CD4-positive, CD25-positive, alpha-beta regulatory T cell (primary cell): ENCODE results near the gene COPS7B. TPM values are rescaled to one million over a fixed set of nuclear protein-coding genes. Genes with fewer than 3 reads are reported as not detected.

Source experiments
- ATAC-seq, 2 donors: fragments of 150-1000 bp; cut with Tn5 transposase; one replicate each; pipeline ENCODE4 v1.10.0; 2021; ENCODE audit warnings: low read depth in 2 of 2, moderate number of reproducible peaks in 2 of 2, moderate library complexity in 1 of 2
- DNase-seq, 3 donors: peaks; one replicate each; pipeline versions ENCODE4 v3.0.0 to v3.0.0-alpha.2; 2012 to 2022; ENCODE audit warnings: mixed read lengths in 1 of 3
- H3K27ac ChIP-seq: one replicate; pipeline ENCODE4 v1.7.0; 2013; ENCODE audit warnings: mild to moderate bottlenecking, low read length; ENCODE audit not compliant: insufficient read depth, poor library complexity, severe bottlenecking
- H3K27me3 ChIP-seq: one replicate; pipeline ENCODE4 v1.7.0; 2013; ENCODE audit warnings: low read length; ENCODE audit not compliant: control insufficient read depth, insufficient read depth
- H3K36me3 ChIP-seq: one replicate; pipeline ENCODE4 v1.7.0; 2013; ENCODE audit warnings: mild to moderate bottlenecking, low read length, moderate library complexity; ENCODE audit not compliant: control insufficient read depth, insufficient read depth
- H3K4me1 ChIP-seq: 2 replicates; pipeline ENCODE4 v1.7.0; 2013; ENCODE audit warnings: mild to moderate bottlenecking, low read length; ENCODE audit not compliant: insufficient read depth, control insufficient read depth, poor library complexity, severe bottlenecking
- H3K4me3 ChIP-seq: one replicate; pipeline ENCODE4 v1.7.0; 2013; ENCODE audit warnings: low read depth, mild to moderate bottlenecking, low read length, moderate library complexity
- H3K9me3 ChIP-seq, 2 experiments: 1 replicate in 1 of 2; 2 replicates in 1 of 2; pipeline ENCODE4 v1.7.0; 2013; ENCODE audit warnings: low read length in 2 of 2, mild to moderate bottlenecking in 1 of 2, moderate library complexity in 1 of 2; ENCODE audit not compliant: control insufficient read depth in 2 of 2
- H3K27ac Mint-ChIP-seq, 3 donors: one replicate each; pipeline ENCODE4 v1.8.0; 2020 to 2022; ENCODE audit warnings: mild to moderate bottlenecking in 3 of 3, mixed read lengths in 3 of 3, moderate library complexity in 2 of 3
- H3K27me3 Mint-ChIP-seq: one replicate; pipeline ENCODE4 v1.8.0; 2022; ENCODE audit warnings: mild to moderate bottlenecking, mixed read lengths
- H3K36me3 Mint-ChIP-seq: one replicate; pipeline ENCODE4 v1.8.0; 2020; ENCODE audit warnings: mixed read lengths
- H3K4me1 Mint-ChIP-seq, 4 donors: one replicate each; pipeline ENCODE4 v1.8.0; 2020 to 2022; ENCODE audit warnings: mixed read lengths in 4 of 4, mild to moderate bottlenecking in 1 of 4
- H3K4me3 Mint-ChIP-seq, 4 donors: one replicate each; pipeline ENCODE4 v1.8.0; 2020 to 2022; ENCODE audit warnings: mild to moderate bottlenecking in 4 of 4, mixed read lengths in 4 of 4, moderate library complexity in 3 of 4
- H3K9me3 Mint-ChIP-seq, 7 donors: one replicate each; pipeline ENCODE4 v1.8.0; 2020 to 2022; ENCODE audit warnings: mixed read lengths in 7 of 7, mild to moderate bottlenecking in 3 of 7, moderate library complexity in 2 of 7
- polyA plus RNA-seq, 4 donors: library from polyadenylated mRNA; unstranded; fragments of 300-500 nt; fragmentation: Illumina TruSeq; gene quantifications; one replicate each; pipeline ENCODE4 v1.2.3, GENCODE V29; 2021
- total RNA-seq: library from RNA; stranded (reverse); gene quantifications from one replicate; pipeline ENCODE4 v1.2.3, GENCODE V29; 2022

The COPS7B gene
- total and polyA plus RNA-seq, 5 donors from 2014 or later: 23.6 to 48.8 (median 30.6) TPM

- peak within 1 kb of the TSS; percentile 96 to 99 (median 98) for H3K4me3 Mint-ChIP-seq
- H3K4me3 ChIP-seq: peak within 1 kb of the TSS; percentile 99
Observed at GRCh38 chr2:231780909-231781797, 5.1 kb upstream of the COPS7B start, which contains the start of gene PDE6D. TSS of gene PDE6D (minus strand) at chr2:231781282. CDS start at chr2:231781114, 168 bp downstream.

DNA sequence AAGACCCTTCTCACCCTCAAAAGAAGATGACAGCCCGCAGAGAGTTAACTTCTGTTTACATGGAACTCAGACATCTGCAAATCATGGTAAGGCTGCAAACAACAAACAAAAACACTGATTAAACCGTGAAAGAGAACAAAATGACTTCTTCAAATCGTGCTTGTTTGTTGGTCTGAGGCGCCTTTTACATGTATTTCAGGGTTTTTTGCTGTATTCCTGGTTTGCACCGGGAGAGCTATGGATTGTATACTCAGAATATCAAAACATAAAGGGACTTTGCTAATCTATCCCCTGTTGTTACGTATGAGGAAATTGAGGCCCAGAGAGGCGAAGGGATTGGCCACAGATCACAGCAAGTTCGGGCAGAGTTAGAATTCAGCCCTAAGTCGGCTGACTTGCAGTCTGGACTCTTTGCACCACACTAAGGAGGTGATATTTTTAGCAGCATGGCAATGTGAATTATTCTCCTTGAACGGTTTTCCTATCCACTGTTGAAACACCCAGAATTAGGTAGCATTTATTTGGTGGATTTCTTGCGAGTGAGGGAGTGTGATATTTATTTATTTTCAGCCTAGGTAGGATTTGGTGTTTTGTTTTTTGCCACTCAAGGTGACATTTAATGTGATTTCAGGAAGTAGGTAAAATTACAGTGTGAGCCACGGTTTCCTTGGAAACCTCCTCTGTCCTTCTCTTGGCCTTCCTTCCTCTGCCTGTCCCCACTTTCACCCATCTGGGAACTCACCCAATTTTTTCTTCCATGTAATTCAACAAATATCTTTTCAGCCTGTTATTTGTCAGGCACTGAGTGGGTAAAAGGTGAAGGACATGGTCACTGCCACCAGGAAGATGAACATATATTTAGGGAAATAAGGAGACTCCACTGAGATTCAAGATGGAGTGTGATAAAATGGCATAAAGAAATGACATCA, 4.2 kb upstream of the COPS7B start:
- peak overlapping the region; percentile 96 to 99 (median 98) for H3K4me3 Mint-ChIP-seq
- Histone ChIP-seq H3K27ac (peak overlapping the region; percentile 88), H3K4me1 (peaks cover 47% of the 10 kb centered on the region), H3K36me3 (no peaks in the 10 kb centered on the region), H3K4me3 (peak overlapping the region; percentile 99), H3K9me3 (no peaks in the 10 kb centered on the region), H3K27me3 (no peaks in the 10 kb centered on the region)
- H3K9me3 Mint-ChIP-seq: no peaks in the 10 kb centered on the region
- ATAC-seq (no peak), DNase-seq (peak in 2 of 3 donors; percentile 6 to 67)
- H3K4me1 Mint-ChIP-seq: peaks cover 14 to 80% (median 67%) of the 10 kb centered on the region in 4 donors
- H3K27me3 Mint-ChIP-seq: no peaks in the 10 kb centered on the region
- H3K27ac Mint-ChIP-seq: peak overlapping the region; percentile 93 to 96 (median 95)
- H3K36me3 Mint-ChIP-seq: peaks cover 4% of the 10 kb centered on the region

More at GRCh38 chr2:231780909-231781797, 5.1 kb upstream of the COPS7B start, which contains the start of gene PDE6D:
- Histone ChIP-seq H3K27ac (peak within 1 kb of the TSS; percentile 88), H3K36me3 (no peaks in the 10 kb centered on the region), H3K27me3 (no peaks in the 10 kb centered on the region), H3K4me1 (peaks cover 41% of the 10 kb centered on the region), H3K9me3 (no peaks in the 10 kb centered on the region)
- ATAC-seq: peak; percentile 92
- peaks cover 14 to 74% (median 63%) of the 10 kb centered on the region in 4 donors for H3K4me1 Mint-ChIP-seq
- DNase-seq: peak; percentile 95 to 97 (median 95)
- H3K36me3 Mint-ChIP-seq: peaks cover 4% of the 10 kb centered on the region
- no peaks in the 10 kb centered on the region for H3K27me3 Mint-ChIP-seq
- no peaks in the 10 kb centered on the region for H3K9me3 Mint-ChIP-seq
- H3K27ac Mint-ChIP-seq: peak within 1 kb of the TSS; percentile 93 to 96 (median 95)

DNA sequence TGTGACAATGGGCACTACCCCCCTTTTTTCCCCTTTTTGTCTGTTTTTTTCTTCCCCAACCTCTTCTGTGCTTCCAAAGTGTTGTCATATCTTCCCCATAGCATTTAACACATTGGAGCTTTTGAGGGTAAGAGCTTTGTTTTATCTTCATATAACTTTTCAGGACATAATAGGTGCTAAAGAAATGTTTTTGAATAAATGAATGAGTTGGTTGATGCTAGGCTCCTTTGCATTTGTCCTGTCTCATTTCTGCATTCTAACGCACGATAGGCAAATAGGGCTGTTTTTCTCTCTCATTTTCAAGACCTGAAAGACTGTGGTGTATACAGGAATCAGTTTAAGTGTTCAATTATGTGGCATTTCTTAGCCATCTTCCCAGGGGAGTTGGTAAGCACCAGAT, 832 bp upstream of the COPS7B start:
- Histone ChIP-seq H3K27me3 (no peaks in the 10 kb centered on the region), H3K9me3 (no peaks in the 10 kb centered on the region), H3K4me1 (peaks cover 47% of the 10 kb centered on the region), H3K4me3 (peak overlapping the region; percentile 69), H3K36me3 (peaks cover 11% of the 10 kb centered on the region), H3K27ac (no peak overlapping the region)
- no peaks in the 10 kb centered on the region for H3K27me3 Mint-ChIP-seq
- peak overlapping the region in 2 of 3 donors; percentile 55 to 96 for H3K27ac Mint-ChIP-seq
- no peaks in the 10 kb centered on the region for H3K9me3 Mint-ChIP-seq
- H3K4me3 Mint-ChIP-seq: peak overlapping the region; percentile 89 to 98 (median 94)
- peaks cover 17% of the 10 kb centered on the region for H3K36me3 Mint-ChIP-seq
- ATAC-seq (no peak), DNase-seq (no peak)
- H3K4me1 Mint-ChIP-seq: peaks cover 14 to 86% (median 62%) of the 10 kb centered on the region in 4 donors

DNA sequence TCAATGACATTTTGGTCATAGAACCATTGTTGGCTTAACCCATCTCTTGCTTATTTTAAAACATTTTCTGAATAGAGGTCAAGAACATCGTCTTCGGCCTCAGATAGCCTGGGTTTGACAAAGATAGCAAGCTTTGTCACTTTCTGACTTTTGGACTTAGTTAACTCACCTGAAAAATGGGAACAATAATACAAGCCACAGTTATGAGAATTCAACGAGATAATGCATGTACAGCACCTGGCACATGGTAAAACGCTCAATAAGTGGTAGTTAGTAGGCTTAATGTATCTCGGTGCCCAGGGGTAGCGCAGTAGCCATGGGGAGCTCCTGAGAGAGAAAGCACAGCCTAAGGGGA, 446 bp upstream of the COPS7B start:
- ATAC-seq (no peak), DNase-seq (no peak)
- peaks cover 11% of the 10 kb centered on the region for H3K36me3 ChIP-seq
- no peaks in the 10 kb centered on the region for H3K27me3 ChIP-seq
- H3K9me3 ChIP-seq: no peaks in the 10 kb centered on the region
- H3K27ac Mint-ChIP-seq: peak overlapping the region in 2 of 3 donors; percentile 55 to 96
- peaks cover 14 to 87% (median 62%) of the 10 kb centered on the region in 4 donors for H3K4me1 Mint-ChIP-seq
- H3K9me3 Mint-ChIP-seq: no peaks in the 10 kb centered on the region
- H3K27ac ChIP-seq: peak overlapping the region; percentile 62
- H3K4me3 Mint-ChIP-seq: peak overlapping the region; percentile 89 to 98 (median 94)
- H3K36me3 Mint-ChIP-seq: peaks cover 17% of the 10 kb centered on the region
- peaks cover 45% of the 10 kb centered on the region for H3K4me1 ChIP-seq
- H3K27me3 Mint-ChIP-seq: no peaks in the 10 kb centered on the region
- peak overlapping the region; percentile 69 for H3K4me3 ChIP-seq

GRCh38 chr2:231786917-231787292, 660 bp downstream of the COPS7B start:
- no peak for ATAC-seq
- Mint-ChIP-seq H3K36me3 (peaks cover 21% of the 10 kb centered on the region), H3K4me3 (peak overlapping the region; percentile 89 to 98 (median 93)), H3K27me3 (no peaks in the 10 kb centered on the region), H3K9me3 (no peaks in the 10 kb centered on the region), H3K27ac (peak overlapping the region; percentile 83 to 96 (median 95)), H3K4me1 (peaks cover 14 to 90% (median 59%) of the 10 kb centered on the region in 4 donors)
- Histone ChIP-seq H3K9me3 (no peaks in the 10 kb centered on the region), H3K4me3 (peak overlapping the region; percentile 79), H3K27ac (peak overlapping the region; percentile 62), H3K27me3 (no peaks in the 10 kb centered on the region), H3K4me1 (peaks cover 42% of the 10 kb centered on the region), H3K36me3 (peaks cover 22% of the 10 kb centered on the region)
- no peak for DNase-seq

GRCh38 chr2:231791107-231791506, 4.9 kb downstream of the COPS7B start:
- H3K36me3 ChIP-seq: peaks cover 48% of the 10 kb centered on the region

DNA sequence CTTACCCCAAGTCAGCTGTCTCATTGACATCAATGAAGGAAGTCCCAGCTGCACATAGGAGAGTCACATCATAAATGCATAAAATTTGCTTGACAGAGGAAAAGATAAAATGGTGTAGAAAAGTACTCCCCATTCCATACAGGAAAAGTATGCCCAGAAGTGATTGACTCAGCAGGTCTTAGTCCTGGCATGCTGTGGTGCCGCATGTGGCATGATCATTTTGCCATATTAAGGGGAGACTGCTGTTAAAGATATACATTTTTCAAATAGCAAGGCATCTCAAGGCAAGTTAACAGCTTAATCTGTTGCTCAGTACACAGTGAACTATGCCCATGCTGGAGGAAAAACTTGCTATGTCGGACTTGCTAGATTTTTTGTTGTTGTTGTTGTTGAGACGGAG, 8.1 kb downstream of the COPS7B start:
- no peak overlapping the region for H3K27ac ChIP-seq
- H3K27me3 Mint-ChIP-seq: no peaks in the 10 kb centered on the region
- no peak overlapping the region for H3K27ac Mint-ChIP-seq
- H3K4me1 Mint-ChIP-seq: peaks cover 0 to 40% (median 11%) of the 10 kb centered on the region in 4 donors
- H3K4me1 ChIP-seq: no peaks in the 10 kb centered on the region
- H3K4me3 Mint-ChIP-seq: no peak overlapping the region
- H3K36me3 Mint-ChIP-seq: peaks cover 62% of the 10 kb centered on the region
- no peak overlapping the region for H3K4me3 ChIP-seq
- H3K36me3 ChIP-seq: peaks cover 71% of the 10 kb centered on the region
- H3K27me3 ChIP-seq: no peaks in the 10 kb centered on the region
- H3K9me3 Mint-ChIP-seq: no peaks in the 10 kb centered on the region
- ATAC-seq (no peak), DNase-seq (no peak)
- H3K9me3 ChIP-seq: no peaks in the 10 kb centered on the region

More at GRCh38 chr2:231791107-231791506, 4.9 kb downstream of the COPS7B start:
- Histone ChIP-seq H3K4me1 (peaks cover 14% of the 10 kb centered on the region), H3K27ac (no peak overlapping the region), H3K9me3 (no peaks in the 10 kb centered on the region), H3K27me3 (no peaks in the 10 kb centered on the region), H3K4me3 (no peak overlapping the region)
- Mint-ChIP-seq H3K27me3 (no peaks in the 10 kb centered on the region), H3K9me3 (no peaks in the 10 kb centered on the region), H3K27ac (no peak overlapping the region), H3K4me3 (no peak overlapping the region), H3K4me1 (peaks cover 14 to 62% (median 23%) of the 10 kb centered on the region in 4 donors), H3K36me3 (peaks cover 42% of the 10 kb centered on the region)
- ATAC-seq: no peak
- DNase-seq: no peak
